GF-D8 (cell line): ENCODE data around the gene MFNG.

Source experiments
- DNase-seq: peaks from one replicate; lab custom pipeline; 2025; lab: John Stamatoyannopoulos, UW

MFNG gene

DNA sequence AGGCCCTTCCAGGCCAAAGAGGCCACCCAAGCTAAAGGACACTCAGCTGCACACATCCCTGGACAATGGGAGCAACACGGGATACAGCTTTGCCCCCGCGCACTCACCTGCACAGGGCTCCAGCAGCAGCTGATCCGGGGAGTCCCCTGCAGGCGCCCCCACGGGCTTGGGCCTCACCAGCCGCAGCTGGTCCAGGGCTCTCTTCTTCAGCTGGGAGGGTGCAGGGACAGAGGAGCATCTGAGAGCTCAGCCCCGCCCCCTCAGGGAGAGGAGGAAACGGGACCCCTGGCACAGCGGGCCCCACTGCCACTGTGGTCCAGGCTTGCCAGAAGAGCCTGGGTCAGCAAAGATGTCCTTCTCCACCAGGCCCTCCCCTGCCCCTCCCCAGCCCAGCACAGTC lies 7.8 kb upstream of the MFNG start:
- no peak for DNase-seq

DNA sequence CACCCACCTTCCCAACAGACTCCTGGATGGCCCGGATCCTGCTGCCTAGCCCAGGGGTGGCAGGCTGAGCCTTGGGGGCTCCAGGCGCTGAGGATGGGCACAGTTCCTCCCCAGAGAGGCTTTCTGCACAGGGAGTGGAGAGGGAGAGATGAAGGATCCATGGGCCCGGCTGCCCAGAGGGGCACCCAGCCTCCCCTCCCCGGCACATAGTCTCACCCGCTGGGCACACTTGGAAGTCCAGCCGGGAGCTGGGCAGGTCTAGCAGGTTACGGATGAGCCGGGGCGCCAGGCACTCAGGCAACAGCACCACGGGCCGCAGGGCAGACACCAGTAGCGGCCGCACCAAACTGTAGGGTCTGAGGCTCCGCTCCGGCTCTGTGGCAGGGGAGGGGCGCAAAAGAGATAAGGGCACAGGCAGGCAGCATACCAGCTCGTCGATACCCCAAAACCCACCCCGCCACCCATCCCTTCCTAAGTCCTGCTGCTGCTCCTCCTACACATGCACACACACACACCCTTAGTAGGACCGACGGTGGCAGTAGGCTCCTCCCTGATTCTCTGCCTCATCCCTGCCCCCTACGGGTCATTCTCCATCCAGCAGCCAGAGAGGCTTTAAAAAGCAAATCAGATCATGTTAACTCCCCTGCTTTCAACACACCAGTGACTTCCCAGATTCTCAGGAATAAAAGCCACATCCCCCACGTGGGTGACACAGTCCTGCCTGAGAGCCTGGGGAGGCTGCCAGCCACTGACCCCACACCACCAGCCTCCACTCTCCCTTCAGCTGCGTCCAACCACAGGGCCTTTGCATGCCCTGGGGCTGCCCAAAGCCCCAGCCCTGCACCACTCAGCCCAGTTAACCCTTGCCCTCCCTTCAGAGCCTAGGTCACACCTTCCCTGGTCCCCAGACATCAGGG lies 6.5 kb upstream of the MFNG start:
- DNase-seq, result peak; percentile 4

DNA sequence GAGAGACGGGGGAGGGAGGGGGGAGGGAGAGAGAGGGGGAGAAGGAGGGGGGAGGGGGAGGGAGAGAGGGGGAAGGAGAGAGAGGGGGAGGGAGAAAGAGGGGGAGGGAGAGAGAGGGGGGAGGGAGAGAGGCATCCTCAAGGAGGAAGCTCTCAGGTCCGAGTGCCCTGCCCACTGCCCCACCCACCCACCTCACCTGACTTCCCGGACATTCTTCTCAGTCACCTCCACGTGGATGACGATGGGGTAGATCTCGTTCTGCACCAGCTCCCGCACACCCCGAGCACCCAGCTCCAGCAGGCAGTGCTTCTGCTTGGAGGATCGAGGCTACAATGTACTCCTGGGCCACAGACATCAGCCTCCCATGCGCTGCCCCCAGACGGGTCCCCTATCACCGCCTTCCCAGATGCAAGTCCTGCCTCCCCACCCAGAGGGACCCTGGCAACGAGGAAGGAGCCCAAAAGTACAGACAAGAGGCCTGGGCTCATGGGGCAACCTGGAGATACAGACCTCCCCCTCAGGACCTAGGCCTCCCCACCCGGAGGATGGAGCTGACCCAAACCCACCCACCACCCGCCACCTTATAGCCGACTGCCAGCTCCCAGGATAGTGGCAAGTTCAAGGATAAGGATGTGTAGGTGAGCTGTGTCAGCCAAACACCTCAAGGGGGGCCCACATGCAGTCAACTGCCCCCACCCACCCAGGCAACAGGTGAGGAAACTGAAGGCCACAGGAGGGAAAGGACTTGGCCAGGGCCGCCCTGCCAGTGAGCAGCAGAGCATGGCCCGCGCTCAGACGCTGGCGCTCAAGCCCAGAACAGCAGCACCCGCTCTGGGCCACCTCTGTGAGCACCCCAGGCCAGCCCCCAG lies 5.6 kb upstream of the MFNG start:
- no peak for DNase-seq

DNA sequence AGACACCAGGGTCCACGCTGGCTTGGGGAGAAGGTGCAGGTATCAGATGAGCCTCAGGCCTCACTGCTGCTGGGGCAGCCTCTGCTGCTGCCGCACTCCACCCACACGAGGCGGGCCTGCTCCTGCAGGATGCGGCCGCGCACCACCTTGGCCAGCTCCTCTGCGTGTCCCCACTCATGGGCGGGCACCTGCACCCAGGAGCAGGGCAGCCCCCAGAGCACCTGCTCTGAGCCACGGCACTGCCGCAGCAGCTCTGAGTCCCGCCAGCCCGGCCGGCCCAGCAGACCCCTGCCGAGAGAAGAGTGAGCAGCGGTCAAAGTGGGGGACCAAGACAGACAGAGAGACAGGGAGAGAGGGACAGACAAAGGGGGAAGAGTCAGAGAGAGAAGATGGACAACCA lies 4.9 kb upstream of the MFNG start:
- no peak for DNase-seq

DNA sequence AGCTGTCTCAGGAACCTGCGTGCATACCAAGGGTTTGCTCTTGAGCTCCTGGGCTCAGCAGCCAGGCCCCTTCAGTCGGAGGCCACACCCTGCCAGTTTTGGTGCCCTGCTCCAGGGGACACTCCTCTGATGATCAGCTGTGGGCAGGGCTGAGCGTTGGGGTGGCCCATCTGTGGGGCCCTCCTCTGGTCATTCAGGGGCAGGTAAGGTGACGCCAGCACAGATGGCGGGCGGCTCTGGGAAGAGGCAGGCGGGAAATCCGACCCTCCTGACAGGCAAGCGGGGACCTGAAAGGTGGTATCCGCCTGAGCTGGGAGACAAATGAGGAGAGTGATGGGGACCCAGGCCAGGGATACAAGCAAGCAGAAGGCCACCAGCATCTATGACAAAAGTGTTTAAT lies 3.8 kb upstream of the MFNG start:
- DNase-seq, result no peak

DNA sequence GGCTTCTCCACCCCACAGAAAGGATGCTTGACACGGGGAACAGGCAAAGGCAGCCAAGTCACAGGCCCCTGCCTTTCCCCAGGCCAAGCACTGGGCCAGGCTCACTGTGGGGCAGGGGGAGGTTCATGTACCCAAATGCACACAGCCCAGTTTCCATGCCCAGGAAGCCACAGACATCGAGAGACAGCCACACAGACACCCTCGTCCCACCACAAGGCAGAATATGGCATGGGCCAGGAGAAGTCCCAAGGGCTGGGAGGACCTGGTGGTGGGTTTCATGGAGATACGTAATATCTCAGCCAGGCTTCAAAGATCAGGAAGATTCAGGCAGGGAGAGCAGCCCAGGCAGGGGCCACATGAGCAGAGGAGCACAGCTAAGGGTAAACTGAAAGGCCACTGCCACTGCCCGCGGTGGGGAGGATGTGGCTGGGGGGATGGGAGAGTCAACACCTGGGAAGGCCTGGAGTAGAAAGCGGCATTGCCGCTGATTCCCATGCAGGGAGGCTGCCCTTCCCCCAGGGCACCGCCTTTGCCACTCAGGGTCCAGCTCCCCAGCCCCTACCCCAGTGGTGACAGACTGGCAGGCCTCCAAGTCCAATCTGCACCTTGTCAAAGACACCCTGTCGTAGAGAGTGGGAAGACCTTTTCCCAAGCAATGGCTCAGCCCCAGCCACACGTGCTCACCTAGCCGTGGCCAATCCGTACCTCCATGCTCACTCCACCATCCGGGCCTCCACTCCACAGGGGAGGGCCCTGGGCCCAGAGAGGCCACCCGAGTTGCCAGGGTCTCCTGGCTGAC lies 2.4 kb upstream of the MFNG start:
- no peak for DNase-seq

DNA sequence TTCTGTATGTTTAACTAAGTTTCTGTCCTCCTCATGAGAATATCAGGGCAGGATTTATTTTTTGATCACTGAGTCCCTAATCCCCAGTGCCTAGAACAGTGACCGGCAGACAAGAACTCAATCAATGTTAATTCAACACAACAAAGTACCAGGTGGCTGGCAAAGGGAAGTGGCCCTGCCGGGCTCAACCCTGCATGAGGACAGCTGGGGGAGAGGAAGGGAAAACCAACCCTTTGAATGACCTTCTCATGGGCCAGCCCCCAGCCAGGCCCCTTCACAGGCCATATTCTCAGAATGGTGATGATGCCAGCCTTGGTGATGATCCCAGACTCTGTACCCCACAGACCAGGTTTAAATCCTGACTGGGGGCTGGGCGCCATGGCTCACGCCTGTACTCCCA lies 1.4 kb upstream of the MFNG start:
- DNase-seq, result no peak

DNA sequence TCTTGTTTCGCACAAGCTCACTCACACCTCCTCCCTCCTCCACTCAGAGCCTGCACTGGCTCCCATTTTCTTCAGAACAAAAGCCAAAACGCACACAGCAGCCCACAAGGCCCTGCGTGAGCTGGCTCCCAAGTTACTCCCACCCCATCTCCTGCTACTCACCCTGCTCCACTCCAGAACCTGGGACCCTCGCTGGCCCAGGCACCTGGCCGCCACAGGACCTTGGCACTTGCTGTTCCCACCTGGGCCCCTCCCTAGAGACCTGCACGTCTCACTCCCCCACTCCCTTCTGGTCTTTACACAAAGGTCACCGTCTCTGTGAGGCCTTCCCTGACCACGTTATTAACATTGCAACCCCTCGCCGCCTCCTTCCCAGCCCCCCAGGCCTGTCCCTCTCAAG lies 945 bp upstream of the MFNG start:
- DNase-seq, result no peak

DNA sequence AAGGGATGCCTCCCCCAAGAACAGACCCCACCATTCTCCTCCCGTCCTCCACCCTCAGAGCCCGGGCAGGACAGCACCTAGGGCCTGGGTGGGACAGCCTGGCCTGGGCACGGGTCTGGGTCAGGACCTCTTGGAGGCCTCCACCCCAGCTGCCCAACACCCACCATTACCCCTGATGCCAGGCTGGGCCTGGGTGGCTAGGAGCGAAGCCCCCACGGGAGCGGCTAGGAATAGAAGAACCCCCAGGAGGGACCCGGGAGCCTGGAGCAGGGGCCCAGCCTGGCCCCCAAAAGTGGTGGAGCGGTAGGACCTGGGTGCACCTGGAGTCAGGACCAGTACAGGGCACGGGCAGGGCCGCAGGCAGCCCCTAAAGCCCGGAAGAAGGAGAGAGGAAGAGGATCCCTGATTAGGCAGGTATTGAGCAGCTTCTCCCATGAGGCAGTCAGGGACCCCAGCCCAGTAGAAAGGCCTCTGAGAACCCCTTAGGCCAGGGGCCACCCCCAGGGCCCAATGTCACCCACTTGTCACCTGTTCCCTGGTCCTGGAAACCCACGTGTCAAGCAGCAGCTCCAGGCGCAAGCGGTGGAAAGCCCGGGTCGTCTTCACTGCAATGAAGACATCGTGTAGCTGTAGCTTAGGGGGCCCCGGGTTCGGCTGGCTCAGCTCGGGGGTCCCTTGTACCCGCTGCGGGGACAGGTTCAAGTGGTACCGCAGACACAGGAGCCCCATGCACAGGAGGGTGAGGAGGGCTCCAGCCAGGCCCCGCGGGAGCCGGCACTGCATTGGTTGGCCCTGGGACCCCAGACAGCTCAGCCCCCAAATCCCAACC lies 575 bp downstream of the MFNG start:
- DNase-seq, result no peak

DNA sequence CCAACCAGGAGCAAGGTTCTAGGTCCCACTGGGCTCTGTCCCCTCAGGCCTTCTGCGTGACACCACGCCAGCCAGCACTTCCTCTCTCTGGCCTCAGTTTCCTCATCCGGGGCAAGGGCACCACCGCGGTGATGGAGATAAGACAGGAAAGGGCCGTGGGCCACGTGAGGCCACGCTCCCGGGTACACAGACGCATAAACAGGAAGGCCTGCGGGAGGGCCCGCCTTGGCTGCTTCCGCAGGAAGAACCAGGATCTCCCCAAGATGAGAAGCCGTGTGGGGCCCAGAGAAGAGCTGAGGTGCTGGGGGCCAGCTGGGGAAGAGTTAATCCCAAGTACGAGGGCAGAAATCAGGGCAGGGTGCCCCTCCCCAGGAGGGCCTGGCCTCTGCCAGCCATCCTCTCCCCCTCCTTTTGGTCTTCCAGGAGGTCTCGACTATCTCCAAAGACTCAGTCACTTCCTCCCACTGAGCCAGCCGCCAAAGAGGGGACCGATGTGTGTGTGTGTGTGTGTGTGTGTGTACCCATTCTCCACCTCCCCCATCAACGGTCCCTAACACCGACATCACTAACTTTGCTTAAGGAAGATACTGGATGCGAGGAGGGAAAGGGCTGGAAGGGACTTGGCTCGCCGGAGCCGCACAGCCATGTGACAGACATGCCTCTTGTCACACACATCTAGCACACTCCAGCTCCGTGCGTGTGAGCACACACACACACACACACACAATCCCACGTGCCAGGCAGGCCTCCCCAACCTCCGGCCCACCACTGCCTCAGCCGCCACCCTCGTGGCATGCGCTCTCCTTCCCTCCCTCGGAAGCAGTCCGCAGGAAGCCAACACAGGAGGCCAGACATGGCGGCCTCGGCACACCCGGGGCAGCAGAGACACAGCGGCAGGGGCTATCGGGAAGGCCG lies 1.4 kb downstream of the MFNG start:
- peak; percentile 87 for DNase-seq

DNA sequence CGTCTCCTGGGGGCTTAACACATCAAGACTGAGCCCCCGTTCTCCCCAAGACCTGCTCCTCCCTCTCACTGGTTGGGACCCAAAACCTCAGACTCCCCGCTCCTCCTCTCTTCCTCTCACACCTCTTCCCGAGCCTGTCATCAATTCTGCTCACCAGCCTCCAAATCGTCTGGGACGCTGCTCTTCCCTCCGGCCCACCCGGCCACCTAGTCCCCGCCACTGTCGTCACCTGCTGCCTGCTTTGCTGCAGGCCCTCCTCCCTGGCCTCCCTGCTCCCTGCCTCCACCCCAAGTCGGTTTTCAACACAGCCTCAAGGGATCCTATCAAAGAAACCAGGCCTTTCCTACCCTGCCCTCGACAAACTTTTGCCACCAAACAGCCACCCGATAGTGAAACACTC lies 3.1 kb downstream of the MFNG start:
- DNase-seq, result no peak

DNA sequence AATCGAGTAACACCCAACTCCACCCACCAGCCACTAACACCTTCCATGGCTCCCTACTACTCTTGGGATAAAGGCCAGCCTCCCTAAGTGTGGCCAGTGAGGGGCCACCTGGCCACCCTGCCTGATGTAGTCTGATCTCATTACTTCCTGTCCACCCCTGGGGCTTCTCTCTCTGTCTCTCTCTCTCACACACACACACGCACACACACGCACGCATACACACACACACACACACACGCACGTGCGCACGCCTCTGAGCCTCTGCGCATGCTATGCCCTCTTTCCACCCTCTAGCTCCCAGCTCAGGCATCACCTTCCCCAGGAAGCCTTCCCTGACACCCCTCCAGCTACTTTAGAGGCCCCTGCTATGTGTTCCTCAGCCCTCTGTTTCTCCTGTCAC lies 3.9 kb downstream of the MFNG start:
- no peak for DNase-seq

DNA sequence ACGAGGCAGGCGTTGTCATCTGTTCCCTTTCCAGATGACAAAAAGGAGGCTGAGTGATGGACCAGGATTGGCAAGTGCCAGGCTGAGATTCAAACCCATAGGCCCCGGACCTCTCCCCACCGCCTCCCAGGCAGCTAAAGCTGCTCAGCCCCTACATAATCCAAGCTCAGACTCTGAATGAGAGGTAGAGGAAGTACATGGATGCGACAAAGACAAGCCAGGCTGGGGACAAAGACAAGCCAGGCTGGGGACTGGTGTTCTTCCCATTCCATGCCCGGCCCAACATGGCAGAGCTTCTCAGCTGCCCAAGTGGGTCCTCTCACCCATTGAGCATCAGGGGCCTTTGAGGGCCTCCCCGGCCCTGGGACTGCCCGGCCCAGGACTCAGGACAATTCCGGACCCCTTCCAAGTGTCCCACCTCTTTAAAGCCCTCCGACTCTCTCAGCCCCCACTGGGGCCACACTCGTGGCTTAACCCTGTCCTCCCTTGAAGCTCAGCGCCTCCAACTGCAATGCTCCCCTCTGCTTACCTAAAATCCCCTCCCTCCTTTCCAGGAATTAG lies 4.8 kb downstream of the MFNG start:
- no peak for DNase-seq

DNA sequence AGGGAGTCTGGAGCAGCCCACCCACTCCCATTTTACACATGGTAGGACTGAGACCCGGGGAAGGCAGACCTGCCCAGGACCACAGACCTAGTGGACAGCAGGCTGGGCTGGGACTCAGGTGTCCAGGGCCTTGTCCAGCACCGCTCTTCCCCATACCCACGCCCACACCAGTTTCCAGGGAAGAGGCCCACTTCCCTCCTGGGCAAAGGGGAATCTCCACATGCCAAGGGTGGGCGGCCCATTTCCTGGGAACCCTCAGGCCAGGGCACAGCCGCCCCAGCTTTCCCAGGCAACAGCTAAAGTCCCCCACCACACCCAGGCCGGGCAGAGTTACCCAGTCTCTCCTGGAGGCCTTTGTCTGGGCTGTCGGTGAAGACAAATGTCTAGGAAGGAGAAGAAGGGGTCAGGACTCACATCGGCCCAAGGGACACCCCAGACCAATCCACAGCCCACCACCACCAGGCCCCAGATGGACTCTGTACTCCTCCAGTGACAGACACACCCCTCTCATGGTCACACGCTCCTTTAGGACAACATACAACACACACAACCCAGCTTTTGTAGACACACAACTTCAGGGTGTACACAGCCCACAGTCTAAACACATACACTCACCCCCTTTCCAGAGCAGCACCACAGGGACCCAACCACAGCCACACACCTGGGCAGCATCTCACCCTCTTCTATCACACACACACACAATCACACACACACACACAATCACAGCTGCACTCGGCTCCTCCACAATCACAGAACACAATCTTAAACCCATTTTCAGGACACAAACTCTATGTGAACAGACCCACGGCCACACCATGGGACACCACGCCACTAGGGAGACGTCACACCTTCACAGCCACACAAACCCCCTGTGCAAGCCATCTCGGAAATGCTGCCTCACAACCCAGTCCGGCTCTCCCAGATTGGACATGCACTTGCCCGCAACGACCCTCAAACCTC lies 5.5 kb downstream of the MFNG start:
- DNase-seq, result no peak

DNA sequence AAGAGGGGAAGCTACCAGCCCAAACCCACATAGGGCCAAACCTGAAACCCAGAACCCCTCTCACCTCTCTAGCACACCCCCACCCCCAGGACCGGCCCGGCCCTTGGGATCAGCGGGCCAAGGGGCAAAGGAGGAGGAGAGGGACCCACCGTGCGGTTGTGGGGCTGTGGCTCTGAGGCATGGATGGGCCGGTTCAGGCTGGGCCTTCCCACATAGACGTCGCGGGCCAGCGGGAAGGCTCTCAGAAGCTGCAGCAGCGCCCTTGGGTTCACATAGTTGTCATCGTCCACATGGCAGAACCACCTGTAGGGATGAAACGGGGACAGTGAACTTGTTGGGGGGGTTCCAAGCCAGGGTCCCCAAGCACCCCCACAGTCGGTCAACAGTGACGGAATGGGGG lies 7.0 kb downstream of the MFNG start:
- no peak for DNase-seq

DNA sequence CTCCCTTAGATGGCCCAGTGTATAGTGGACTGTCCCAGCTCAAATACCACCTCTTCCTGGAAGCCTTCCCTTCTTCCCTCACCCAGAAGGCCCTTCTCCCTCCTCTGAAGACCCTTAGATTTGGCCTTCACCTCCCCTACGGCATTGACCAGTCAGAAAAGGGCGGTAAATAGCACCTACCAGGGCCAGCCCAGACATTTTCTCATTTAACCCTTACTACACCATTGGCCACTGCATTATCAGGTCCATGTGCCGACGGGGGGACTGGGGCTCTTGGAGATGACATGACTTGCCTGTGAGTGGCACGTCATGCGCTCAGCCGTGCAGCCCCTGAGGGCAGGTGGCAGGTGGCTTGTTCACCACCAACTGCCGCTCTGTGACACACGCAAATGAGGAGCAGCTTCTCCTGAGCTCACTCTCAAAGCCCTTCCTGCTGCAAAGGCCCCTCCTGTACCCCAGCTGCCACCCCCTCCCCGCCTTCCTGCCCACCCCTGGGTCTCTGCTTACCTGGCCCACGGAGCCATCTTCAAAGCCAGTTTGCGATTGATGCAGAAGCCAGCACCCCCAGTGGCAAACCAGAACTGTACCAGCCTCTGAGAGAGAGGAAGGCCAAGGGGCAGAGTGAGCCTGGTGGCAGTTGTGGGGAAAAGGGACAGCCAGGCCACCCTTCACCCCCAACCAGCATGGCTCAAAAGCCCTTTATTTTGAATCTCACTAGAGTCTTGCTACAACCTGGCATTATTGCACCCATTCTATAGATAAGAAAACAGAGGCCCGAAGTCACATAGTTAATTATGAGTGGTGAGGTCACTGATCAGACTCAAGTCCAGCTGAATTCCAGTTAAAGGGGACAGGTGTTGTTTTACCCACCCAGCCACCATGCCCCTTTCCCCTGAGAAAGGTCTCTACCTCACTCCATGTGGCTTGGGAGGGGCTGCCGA lies 9.5 kb downstream of the MFNG start:
- no peak for DNase-seq

DNA sequence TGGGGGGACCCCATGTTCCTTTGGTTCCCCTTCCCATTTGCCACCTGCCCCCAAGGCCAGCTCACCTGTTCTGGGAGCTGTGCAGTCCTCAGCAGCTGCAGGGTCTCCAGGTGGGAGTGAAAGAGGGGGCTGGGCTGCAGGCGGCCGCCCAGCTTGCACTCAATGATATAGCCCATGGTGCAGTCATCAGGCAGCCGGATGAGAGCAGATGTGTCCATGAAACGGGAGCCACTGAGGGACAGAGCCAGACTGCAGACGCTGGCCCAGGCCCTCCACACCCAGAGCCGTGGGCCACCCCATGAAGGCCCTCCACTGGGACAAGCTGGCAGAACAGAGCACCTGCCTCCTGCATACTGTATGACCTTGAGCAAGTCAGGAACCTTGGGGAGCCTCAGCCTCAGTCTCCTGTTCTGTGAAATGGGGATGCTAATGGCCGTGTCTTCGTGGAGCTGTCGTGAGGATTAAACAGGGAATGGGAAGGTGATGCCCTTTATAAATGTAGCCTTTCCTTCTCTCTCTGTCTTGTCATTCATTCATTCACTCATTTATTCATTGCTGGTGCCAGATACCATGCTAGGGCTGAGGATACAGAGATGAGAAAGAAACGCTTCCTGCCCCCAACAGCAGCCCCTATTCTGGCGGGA lies 11.6 kb downstream of the MFNG start:
- DNase-seq, result no peak
